HEK293 (cell line): Measurements from ENCODE around the gene NOVA2.

Experiments
- CTCF ChIA-PET: fragments of 350-600 bp; formaldehyde crosslinking; extraction: SDS; loops from one replicate; lab custom pipeline; 2021; ENCODE audit warnings: antibody characterized with exemption; lab: Yijun Ruan, JAX
- POLR2A ChIA-PET: fragments of 300-600 bp; formaldehyde crosslinking; extraction: SDS; loops from one replicate; lab custom pipeline; 2020; ENCODE audit warnings: antibody characterized with exemption, inconsistent platforms; lab: Yijun Ruan, JAX
- H3K27ac ChIP-seq: fragments of 200-500 bp; sonication (Bioruptor generic); 2 replicates; pipeline ENCODE4 v1.5.1; 2014; ENCODE audit warnings: low read depth, low read length, control low read depth, inconsistent platforms; ENCODE audit errors: extremely low read depth
- H3K36me3 ChIP-seq, 2 experiments: fragments of 200-500 bp in 1 of 2; sonication (Bioruptor generic) in 1 of 2; 1 replicate in 1 of 2; 2 replicates in 1 of 2; pipeline ENCODE4 v1.5.1; 2014 to 2017; ENCODE audit warnings: inconsistent platforms in 2 of 2, low read length in 2 of 2; ENCODE audit not compliant: control insufficient read depth in 2 of 2, insufficient read depth in 1 of 2
- H3K4me1 ChIP-seq: fragments of 200-500 bp; sonication (Bioruptor generic); 2 replicates; pipeline ENCODE4 v1.5.1; 2014; ENCODE audit warnings: mild to moderate bottlenecking, low read length, inconsistent platforms; ENCODE audit not compliant: control insufficient read depth, insufficient read depth
- H3K4me3 ChIP-seq: 2 replicates; pipeline ENCODE4 v1.5.1; 2011; ENCODE audit warnings: low read depth, mild to moderate bottlenecking, control low read depth, low read length, moderate library complexity
- H3K9me3 ChIP-seq: fragments of 200-500 bp; sonication (Bioruptor generic); 2 replicates; pipeline ENCODE4 v1.5.1; 2014; ENCODE audit warnings: low read depth, low read length, inconsistent platforms; ENCODE audit not compliant: control insufficient read depth, insufficient read depth
- GLIS1 ChIP-seq: fragments of 450-650 bp; formaldehyde crosslinking; IDR thresholded peaks from 2 replicates; pipeline ENCODE4 v1.5.1; 2016; ENCODE audit warnings: missing biosample characterization, missing genetic modification characterization
- KLF7 ChIP-seq: fragments of 450-650 bp; formaldehyde crosslinking; IDR thresholded peaks from 2 replicates; pipeline ENCODE4 v1.5.1; 2016; ENCODE audit warnings: missing biosample characterization, missing genetic modification characterization, borderline replicate concordance
- MYNN ChIP-seq: fragments of 450-650 bp; formaldehyde crosslinking; IDR thresholded peaks from 2 replicates; pipeline ENCODE4 v1.5.1; 2016; ENCODE audit warnings: missing biosample characterization, missing genetic modification characterization, borderline replicate concordance
- MZF1 ChIP-seq: fragments of 450-650 bp; formaldehyde crosslinking; IDR thresholded peaks from 2 replicates; pipeline ENCODE4 v1.5.1; 2017; ENCODE audit warnings: missing biosample characterization, missing genetic modification characterization, borderline replicate concordance
- SALL2 ChIP-seq: fragments of 450-650 bp; formaldehyde crosslinking; IDR thresholded peaks from 2 replicates; pipeline ENCODE4 v1.5.0; 2017; ENCODE audit warnings: missing biosample characterization, mild to moderate bottlenecking, missing genetic modification characterization, borderline replicate concordance
- SCRT2 ChIP-seq: fragments of 450-650 bp; formaldehyde crosslinking; IDR thresholded peaks from 2 replicates; pipeline ENCODE4 v1.5.1; 2016; ENCODE audit warnings: missing biosample characterization, missing genetic modification characterization
- SP3 ChIP-seq: fragments of 450-650 bp; formaldehyde crosslinking; IDR thresholded peaks from 2 replicates; pipeline ENCODE4 v1.5.1; 2016; ENCODE audit warnings: missing biosample characterization, missing genetic modification characterization
- ZFP69B ChIP-seq: fragments of 450-650 bp; formaldehyde crosslinking; IDR thresholded peaks from 2 replicates; pipeline ENCODE4 v1.5.1; 2016; ENCODE audit warnings: missing biosample characterization, missing genetic modification characterization
- ZNF169 ChIP-seq: fragments of 450-650 bp; formaldehyde crosslinking; IDR thresholded peaks from 2 replicates; pipeline ENCODE4 v1.5.1; 2016; ENCODE audit warnings: missing biosample characterization, missing genetic modification characterization
- ZNF184 ChIP-seq: fragments of 450-650 bp; IDR thresholded peaks from 2 replicates; pipeline ENCODE4 v1.5.1; 2018; ENCODE audit warnings: missing biosample characterization, mild to moderate bottlenecking, missing genetic modification characterization
- ZNF214 ChIP-seq: fragments of 450-650 bp; formaldehyde crosslinking; IDR thresholded peaks from 2 replicates; pipeline ENCODE4 v1.5.1; 2017; ENCODE audit warnings: missing biosample characterization, mild to moderate bottlenecking, missing genetic modification characterization, borderline replicate concordance
- ZNF221 ChIP-seq: fragments of 450-650 bp; formaldehyde crosslinking; IDR thresholded peaks from 2 replicates; pipeline ENCODE4 v1.5.1; 2017; ENCODE audit warnings: missing biosample characterization, missing genetic modification characterization, borderline replicate concordance
- ZNF248 ChIP-seq: fragments of 450-650 bp; formaldehyde crosslinking; IDR thresholded peaks from 2 replicates; pipeline ENCODE4 v1.5.1; 2017; ENCODE audit warnings: missing biosample characterization, missing genetic modification characterization
- ZNF302 ChIP-seq: fragments of 450-650 bp; formaldehyde crosslinking; IDR thresholded peaks from 2 replicates; pipeline ENCODE4 v1.5.1; 2016; ENCODE audit warnings: missing biosample characterization, missing genetic modification characterization, low read depth
- ZNF335 ChIP-seq: fragments of 450-650 bp; formaldehyde crosslinking; conservative IDR thresholded peaks from 2 replicates; pipeline ENCODE4 v1.5.1; 2016; ENCODE audit warnings: missing biosample characterization, missing genetic modification characterization
- ZNF426 ChIP-seq: fragments of 450-650 bp; formaldehyde crosslinking; IDR thresholded peaks from 2 replicates; pipeline ENCODE4 v1.5.1; 2017; ENCODE audit warnings: missing biosample characterization, missing genetic modification characterization, mild to moderate bottlenecking, inconsistent platforms, moderate library complexity
- ZNF548 ChIP-seq: fragments of 450-650 bp; formaldehyde crosslinking; IDR thresholded peaks from 2 replicates; pipeline ENCODE4 v1.5.1; 2016; ENCODE audit warnings: missing biosample characterization, missing genetic modification characterization
- ZNF555 ChIP-seq: fragments of 450-650 bp; formaldehyde crosslinking; conservative IDR thresholded peaks from 2 replicates; pipeline ENCODE4 v1.5.1; 2017; ENCODE audit warnings: missing biosample characterization, mild to moderate bottlenecking, missing genetic modification characterization, inconsistent platforms
- ZNF621 ChIP-seq: fragments of 450-650 bp; formaldehyde crosslinking; IDR thresholded peaks from 2 replicates; pipeline ENCODE4 v1.5.1; 2017; ENCODE audit warnings: missing biosample characterization, missing genetic modification characterization
- ZNF664 ChIP-seq: fragments of 450-650 bp; formaldehyde crosslinking; IDR thresholded peaks from 2 replicates; pipeline ENCODE4 v1.5.1; 2016; ENCODE audit warnings: missing biosample characterization, missing genetic modification characterization
- ZNF830 ChIP-seq: fragments of 450-650 bp; IDR thresholded peaks from 2 replicates; pipeline ENCODE4 v1.5.0; 2018; ENCODE audit warnings: missing biosample characterization, missing genetic modification characterization, low read depth, mild to moderate bottlenecking, moderate library complexity
- ZSCAN18 ChIP-seq: fragments of 450-650 bp; formaldehyde crosslinking; IDR thresholded peaks from 2 replicates; pipeline ENCODE4 v1.5.1; 2016; ENCODE audit warnings: missing biosample characterization, missing genetic modification characterization
- ZSCAN30 ChIP-seq: fragments of 450-650 bp; IDR thresholded peaks from 2 replicates; pipeline ENCODE4 v1.5.1; 2018; ENCODE audit warnings: missing biosample characterization, mild to moderate bottlenecking, missing genetic modification characterization, moderate library complexity

Gene NOVA2

DNA sequence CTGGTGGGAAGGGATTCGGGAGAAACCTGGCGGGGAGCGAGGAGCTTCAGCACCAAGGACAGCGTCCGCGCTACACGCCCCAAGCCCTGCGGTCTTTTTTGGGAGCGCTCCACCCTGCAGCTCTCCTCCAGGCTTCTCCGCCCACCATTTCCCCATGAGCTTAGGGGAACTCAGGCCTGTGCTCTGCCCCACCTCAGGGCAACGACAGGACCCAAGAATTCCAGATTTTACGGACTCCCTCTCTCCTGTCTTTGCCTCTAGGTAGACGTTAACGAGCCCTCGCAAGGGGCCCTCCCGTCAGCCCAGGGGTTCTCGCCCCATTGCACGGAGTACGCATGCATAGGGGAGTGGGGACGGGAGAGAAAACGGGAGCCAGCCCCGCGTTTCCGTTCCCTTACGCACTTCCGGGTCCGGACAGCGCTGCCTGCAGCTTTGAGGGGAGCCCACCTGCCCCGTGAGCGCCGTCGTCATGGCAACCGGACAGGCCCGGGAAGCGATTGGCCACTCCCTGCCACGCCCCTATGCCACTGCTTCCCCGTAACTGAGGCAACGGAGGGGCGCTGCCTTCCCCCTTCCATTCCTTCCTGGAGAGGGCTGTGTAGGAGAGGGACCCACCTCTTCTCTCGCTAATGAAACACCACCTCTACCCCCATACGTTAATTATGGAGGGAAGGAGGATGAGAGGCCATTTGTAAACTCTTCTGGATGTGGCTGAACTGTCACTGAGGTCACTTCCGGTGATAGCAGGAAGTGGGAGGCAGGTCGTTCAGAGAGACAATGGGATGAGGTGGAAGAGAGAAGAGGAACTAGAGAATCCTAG is 20.8 kb downstream of the NOVA2 start (continued):
- TF ChIP-seq SP3 (peak; percentile 74), ZNF221 (tag by site-specific recombination) (no peak), GLIS1 (tag by site-specific recombination) (peak; percentile 60), SALL2 (tag by site-specific recombination) (no peak), SCRT2 (tag by site-specific recombination) (no peak), ZNF169 (tag by site-specific recombination) (no peak), ZNF621 (tag by site-specific recombination) (no peak), ZNF664 (tag by site-specific recombination) (no peak), ZSCAN30 (tag by site-specific recombination) (peak; percentile 58; the same call in 1 of the 2 replicates), ZNF426 (tag by site-specific recombination) (no peak), ZNF214 (tag by site-specific recombination) (no peak), ZNF302 (tag by site-specific recombination) (no peak), KLF7 (no peak), ZSCAN18 (tag by site-specific recombination) (no peak), MZF1 (tag by site-specific recombination) (peak; percentile 96), ZNF830 (tag by site-specific recombination) (no peak), ZNF248 (tag by site-specific recombination) (no peak), ZFP69B (tag by site-specific recombination) (peak; percentile 54; the same call in 1 of the 2 replicates), MYNN (tag by site-specific recombination) (no peak)

- Histone ChIP-seq H3K27ac (no peak overlapping the region), H3K36me3 (peaks cover 0 to 3% of the 10 kb centered on the region in 2 experiments; a peak in 1 of 3 replicates), H3K9me3 (no peaks in the 10 kb centered on the region), H3K4me3 (no peak overlapping the region; the same call in 1 of the 2 replicates), H3K4me1 (peaks cover 6% of the 10 kb centered on the region; the same call in 1 of the 2 replicates)
- TF ChIP-seq ZNF555 (tag by site-specific recombination) = no peak
- TF ChIP-seq MYNN (tag by site-specific recombination) = no peak
- no peak for TF ChIP-seq ZNF184 (tag by site-specific recombination)
- TF ChIP-seq ZNF548 = no peak
- no peak for TF ChIP-seq ZNF221 (tag by site-specific recombination)
- TF ChIP-seq ZNF335 (tag by site-specific recombination) = no peak
- TF ChIP-seq ZNF214 (tag by site-specific recombination) = no peak
- CTCF ChIA-PET = interaction anchor here (0.7 to 1.3 kb wide), 4 partner anchors 9 to 135 kb away, joined by 3 to 4 read pairs (median 4); no protein-coding TSS in a partner anchor
- POLR2A ChIA-PET = interaction anchor here (0.9 to 1.6 kb wide), 5 partner anchors 9 to 50 kb away, joined by 3 to 9 read pairs (median 3); partner anchors contain the start of genes CCDC61, MYPOP and NOVA2
Measured at GRCh38 chr19:45952341-45952685, 21.4 kb downstream of the NOVA2 start.
